ENCODE results near the gene CDC42SE2.

The CDC42SE2 gene

DNA sequence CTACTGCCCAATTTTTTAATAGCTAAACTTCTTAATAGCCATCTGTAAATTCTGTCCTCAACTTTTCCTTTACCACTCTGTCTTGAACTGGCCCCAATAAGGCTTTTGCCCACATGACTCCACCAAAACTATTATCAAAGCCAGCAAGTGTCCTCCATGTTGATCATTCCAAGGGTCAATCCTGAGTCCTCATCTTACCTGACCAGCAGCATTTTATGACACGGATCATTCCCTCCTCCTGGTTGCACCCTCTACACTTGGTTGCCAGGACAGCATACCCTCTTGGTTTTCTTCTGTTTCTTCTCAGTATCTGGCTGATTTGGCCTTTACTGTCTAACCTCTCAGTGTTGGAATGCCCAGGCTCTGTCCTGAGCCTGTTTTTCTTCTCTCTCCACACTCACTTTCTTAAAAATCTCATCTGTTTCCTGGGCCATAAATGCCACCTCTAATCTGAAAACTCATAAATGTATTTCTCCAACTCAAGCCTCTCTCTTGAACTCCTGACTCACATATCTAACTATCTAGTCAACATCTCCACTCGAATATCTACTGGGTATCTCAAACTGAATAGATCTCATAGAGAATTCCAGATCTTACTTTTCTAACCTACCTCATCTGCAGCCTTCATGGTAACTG is 40.0 kb upstream of the CDC42SE2 start:
- peaks cover 76% of the 10 kb centered on the region for H3K79me2 ChIP-seq (ENCODE audit: low read length)
- peaks cover 13% of the 10 kb centered on the region for H3K36me3 ChIP-seq (replicated peaks; ENCODE audit: low read depth, low read length)
- peak overlapping the region; percentile 93 for H3K9ac ChIP-seq (ENCODE audit: low read length)
- no peaks in the 10 kb centered on the region for H3K9me3 ChIP-seq (ENCODE audit: insufficient read depth, low read length)
- peaks cover 70% of the 10 kb centered on the region for H3K4me1 ChIP-seq (ENCODE audit: low read length)
- H3K27ac ChIP-seq (ENCODE audit: low read length): peak overlapping the region; percentile 97
- H2AFZ ChIP-seq (ENCODE audit: low read depth, low read length): no peak overlapping the region
- peak overlapping the region; percentile 89 for H3K4me3 ChIP-seq (ENCODE audit: low read length)
- H3K4me2 ChIP-seq (ENCODE audit: low read length): peak overlapping the region; percentile 82
- H3K27me3 ChIP-seq (ENCODE audit: low read depth, low read length): no peaks in the 10 kb centered on the region
- TF ChIP-seq, protein P1, sequence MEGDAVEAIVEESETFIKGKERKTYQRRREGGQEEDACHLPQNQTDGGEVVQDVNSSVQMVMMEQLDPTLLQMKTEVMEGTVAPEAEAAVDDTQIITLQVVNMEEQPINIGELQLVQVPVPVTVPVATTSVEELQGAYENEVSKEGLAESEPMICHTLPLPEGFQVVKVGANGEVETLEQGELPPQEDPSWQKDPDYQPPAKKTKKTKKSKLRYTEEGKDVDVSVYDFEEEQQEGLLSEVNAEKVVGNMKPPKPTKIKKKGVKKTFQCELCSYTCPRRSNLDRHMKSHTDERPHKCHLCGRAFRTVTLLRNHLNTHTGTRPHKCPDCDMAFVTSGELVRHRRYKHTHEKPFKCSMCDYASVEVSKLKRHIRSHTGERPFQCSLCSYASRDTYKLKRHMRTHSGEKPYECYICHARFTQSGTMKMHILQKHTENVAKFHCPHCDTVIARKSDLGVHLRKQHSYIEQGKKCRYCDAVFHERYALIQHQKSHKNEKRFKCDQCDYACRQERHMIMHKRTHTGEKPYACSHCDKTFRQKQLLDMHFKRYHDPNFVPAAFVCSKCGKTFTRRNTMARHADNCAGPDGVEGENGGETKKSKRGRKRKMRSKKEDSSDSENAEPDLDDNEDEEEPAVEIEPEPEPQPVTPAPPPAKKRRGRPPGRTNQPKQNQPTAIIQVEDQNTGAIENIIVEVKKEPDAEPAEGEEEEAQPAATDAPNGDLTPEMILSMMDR (IDR thresholded peaks at IDR 0.05; ENCODE audit: low read depth, low read length): no peak
- no peak for TF ChIP-seq EZH2phosphoT487 (IDR thresholded peaks at IDR 0.05; ENCODE audit: low read depth)
- peaks cover 7% of the 10 kb centered on the region for H4K20me1 ChIP-seq (ENCODE audit: insufficient read depth, low read length)

DNA sequence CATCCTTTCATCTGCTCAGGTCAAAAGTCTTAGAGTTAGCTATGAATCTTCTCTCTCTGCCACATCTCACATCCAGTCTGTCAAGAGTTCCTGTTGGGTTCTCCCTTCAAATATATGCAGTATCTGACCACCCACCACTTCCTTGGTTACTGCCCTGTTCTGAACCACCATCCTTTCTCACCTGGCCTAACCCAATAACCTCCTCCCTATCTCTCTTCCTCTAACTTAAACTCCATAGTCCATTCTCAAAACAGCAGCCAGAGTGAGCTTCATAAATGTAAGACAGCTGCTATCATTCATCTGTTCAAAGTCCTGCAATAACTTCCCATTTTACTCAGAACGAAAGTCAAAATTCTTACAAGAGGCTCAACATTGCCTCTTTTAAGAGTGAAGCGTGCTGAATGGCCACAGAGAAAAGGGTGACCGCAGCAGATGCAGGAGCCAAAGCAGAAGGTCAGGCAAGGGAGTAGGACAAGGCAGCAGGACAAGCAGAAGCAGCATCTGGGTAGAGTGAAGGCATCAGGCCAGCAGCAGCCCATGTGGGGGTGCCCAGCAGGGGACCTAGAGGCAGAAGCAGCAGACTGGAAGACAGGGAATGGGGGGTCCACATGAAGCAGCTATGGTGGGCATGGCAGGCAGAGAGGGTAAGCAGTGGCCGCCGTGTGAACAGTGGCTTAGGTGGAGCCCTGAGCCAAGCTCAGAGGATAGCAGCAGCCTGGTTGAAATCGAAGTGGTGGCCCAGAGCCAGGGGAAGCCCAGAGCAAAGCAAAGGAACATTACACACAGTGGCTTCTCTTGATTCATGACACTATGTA is 39.3 kb upstream of the CDC42SE2 start:
- Histone ChIP-seq H3K9ac (ENCODE audit: low read length) (peak overlapping the region; percentile 93), H4K20me1 (ENCODE audit: insufficient read depth, low read length) (peaks cover 2% of the 10 kb centered on the region), H3K27me3 (ENCODE audit: low read depth, low read length) (no peaks in the 10 kb centered on the region), H3K36me3 (replicated peaks; ENCODE audit: low read depth, low read length) (peaks cover 10% of the 10 kb centered on the region), H3K4me3 (ENCODE audit: low read length) (peak overlapping the region; percentile 89), H3K79me2 (ENCODE audit: low read length) (peaks cover 68% of the 10 kb centered on the region), H3K4me1 (ENCODE audit: low read length) (peaks cover 70% of the 10 kb centered on the region), H3K27ac (ENCODE audit: low read length) (peak overlapping the region; percentile 97), H3K4me2 (ENCODE audit: low read length) (peak overlapping the region; percentile 82), H2AFZ (ENCODE audit: low read depth, low read length) (no peak overlapping the region), H3K9me3 (ENCODE audit: insufficient read depth, low read length) (no peaks in the 10 kb centered on the region)
- TF ChIP-seq, protein P1 (IDR thresholded peaks at IDR 0.05; ENCODE audit: low read depth, low read length): no peak
- no peak for TF ChIP-seq EZH2phosphoT487 (IDR thresholded peaks at IDR 0.05; ENCODE audit: low read depth)

DNA sequence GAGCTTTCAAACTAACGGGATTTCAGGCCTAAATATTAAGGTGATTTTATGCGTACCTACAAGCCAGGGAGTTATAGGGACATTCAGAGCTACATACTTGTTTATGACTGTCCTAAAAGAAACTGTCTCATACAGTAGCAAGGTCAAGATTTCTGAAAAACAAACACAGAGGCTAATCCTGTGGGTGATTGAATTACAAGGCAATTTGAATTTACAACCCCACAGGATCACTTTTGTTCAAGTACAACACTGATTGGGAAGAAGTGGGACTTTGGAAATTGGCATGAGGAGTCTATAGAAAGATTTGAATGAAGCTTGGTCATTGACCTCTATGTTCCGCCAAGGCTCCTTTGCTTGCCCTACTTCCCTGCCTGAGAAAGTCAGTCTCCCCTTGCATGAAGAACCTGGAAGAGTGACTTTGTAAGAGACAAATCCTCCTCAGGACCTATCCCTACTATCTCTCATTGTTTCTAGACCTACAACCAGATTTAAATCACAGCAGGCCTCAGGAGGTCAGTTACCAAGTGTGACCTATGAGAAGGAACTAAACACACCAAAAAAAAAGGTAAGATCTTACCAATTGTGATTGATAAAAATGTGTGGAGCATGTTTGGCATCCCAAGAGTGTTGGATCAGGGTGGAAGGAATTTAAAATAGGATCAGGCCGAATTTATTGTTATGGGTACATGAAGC is 38.4 kb upstream of the CDC42SE2 start:
- Histone ChIP-seq H3K36me3 (replicated peaks; ENCODE audit: low read depth, low read length) (peaks cover 9% of the 10 kb centered on the region), H3K9me3 (ENCODE audit: insufficient read depth, low read length) (no peaks in the 10 kb centered on the region), H3K4me1 (ENCODE audit: low read length) (peaks cover 71% of the 10 kb centered on the region), H2AFZ (ENCODE audit: low read depth, low read length) (no peak overlapping the region), H4K20me1 (ENCODE audit: insufficient read depth, low read length) (no peaks in the 10 kb centered on the region), H3K27ac (ENCODE audit: low read length) (peak overlapping the region; percentile 97), H3K4me3 (ENCODE audit: low read length) (peak overlapping the region; percentile 89), H3K4me2 (ENCODE audit: low read length) (peak overlapping the region; percentile 82), H3K27me3 (ENCODE audit: low read depth, low read length) (no peaks in the 10 kb centered on the region), H3K79me2 (ENCODE audit: low read length) (peaks cover 60% of the 10 kb centered on the region), H3K9ac (ENCODE audit: low read length) (peak overlapping the region; percentile 93)
- TF ChIP-seq, protein P1 (IDR thresholded peaks at IDR 0.05; ENCODE audit: low read depth, low read length): no peak
- TF ChIP-seq EZH2phosphoT487 (IDR thresholded peaks at IDR 0.05; ENCODE audit: low read depth): no peak

DNA sequence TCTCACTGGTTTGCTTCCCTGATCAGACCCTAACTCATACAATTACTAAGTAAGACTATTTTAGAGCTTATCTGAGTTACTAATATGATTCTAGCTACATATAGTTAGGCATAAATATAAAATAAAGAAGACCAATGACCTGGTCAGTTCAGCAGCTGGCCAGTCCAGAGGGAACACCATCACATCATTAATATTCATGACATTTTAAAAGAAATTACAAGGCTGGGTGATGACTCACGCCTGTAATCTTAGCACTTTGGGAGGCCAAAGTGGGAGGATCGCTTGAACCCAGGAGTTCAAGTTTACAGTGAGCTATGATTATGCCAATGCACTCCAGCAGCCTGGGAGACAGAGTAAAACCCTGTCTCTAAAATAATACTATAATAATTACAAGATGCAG is 37.0 kb upstream of the CDC42SE2 start:
- no peak overlapping the region for H3K4me2 ChIP-seq (ENCODE audit: low read length)
- no peak overlapping the region for H3K9ac ChIP-seq (ENCODE audit: low read length)
- H3K4me3 ChIP-seq (ENCODE audit: low read length): no peak overlapping the region
- H3K27ac ChIP-seq (ENCODE audit: low read length): no peak overlapping the region
- no peak overlapping the region for H2AFZ ChIP-seq (ENCODE audit: low read depth, low read length)
- H3K36me3 ChIP-seq (replicated peaks; ENCODE audit: low read depth, low read length): peaks cover 2% of the 10 kb centered on the region
- no peaks in the 10 kb centered on the region for H3K9me3 ChIP-seq (ENCODE audit: insufficient read depth, low read length)
- H3K4me1 ChIP-seq (ENCODE audit: low read length): peaks cover 63% of the 10 kb centered on the region
- H4K20me1 ChIP-seq (ENCODE audit: insufficient read depth, low read length): no peaks in the 10 kb centered on the region
- H3K27me3 ChIP-seq (ENCODE audit: low read depth, low read length): no peaks in the 10 kb centered on the region
- TF ChIP-seq, protein P1 (IDR thresholded peaks at IDR 0.05; ENCODE audit: low read depth, low read length): no peak
- TF ChIP-seq EZH2phosphoT487 (IDR thresholded peaks at IDR 0.05; ENCODE audit: low read depth): no peak
- peaks cover 48% of the 10 kb centered on the region for H3K79me2 ChIP-seq (ENCODE audit: low read length)
